Esophagus squamous epithelium (tissue), 5 donors: ENCODE measurements around the gene TEX2. TPM values are rescaled to one million over a fixed set of nuclear protein-coding genes. Genes with fewer than 3 reads are reported as not detected.
"Not testable (repeated sequence)": the region's sequence is repeated elsewhere in the genome, so short reads cannot be mapped to it uniquely, and the experiment has no call there.

Source experiments
- DNase-seq: peaks from one replicate; lab custom pipeline; 2025; lab: John Stamatoyannopoulos, UW
- H3K27ac ChIP-seq, 4 donors: fragments of 200-600 bp; sonication (generic); one replicate each; pipeline ENCODE4 v1.5.1; 2016 to 2019; ENCODE audit warnings: mild to moderate bottlenecking in 1 of 4
- H3K27me3 ChIP-seq, 4 donors: fragments of 200-600 bp; sonication (generic); 1 replicate in 3 of 4; 2 replicates in 1 of 4; pipeline versions ENCODE4 v1.5.1 to v1.6.0; 2017 to 2021; ENCODE audit warnings: antibody characterized with exemption in 1 of 4
- H3K36me3 ChIP-seq, 3 donors: fragments of 200-600 bp; sonication (generic); one replicate each; pipeline ENCODE4 v1.5.1; 2016 to 2019
- H3K4me1 ChIP-seq, 3 donors: fragments of 200-600 bp; sonication (generic); one replicate each; pipeline ENCODE4 v1.5.1; 2017 to 2019
- H3K4me3 ChIP-seq, 4 donors: fragments of 200-600 bp; sonication (generic); 1 replicate in 3 of 4; 2 replicates in 1 of 4; pipeline ENCODE4 v1.5.1; 2016 to 2019; ENCODE audit warnings: mild to moderate bottlenecking in 2 of 4, moderate library complexity in 1 of 4
- H3K9me3 ChIP-seq, 3 donors: fragments of 200-600 bp; sonication (generic); one replicate each; pipeline ENCODE4 v1.5.1; 2016 to 2019
- POLR2A ChIP-seq, 4 donors: fragments of 450-650 bp; IDR thresholded peaks; one replicate each; pipeline ENCODE4 v1.6.1; 2017; ENCODE audit warnings: antibody characterized with exemption in 4 of 4, mild to moderate bottlenecking in 4 of 4, moderate library complexity in 3 of 4
- WGBS, 2 donors: methylation state at CpG; one replicate each; pipeline ENCODE4 v1.1.5; 2018; 5-methylcytosine and 5-hydroxymethylcytosine counted together
- intact Hi-C: fragments of 100-400 bp; cut with DNase I; formaldehyde crosslinking; loops from one replicate; pipeline ENCODE4 v1.15.0; 2022
- total RNA-seq, 4 donors: library from RNA; depleted of rRNA; stranded (reverse); fragments of >200 nt; gene quantifications; one replicate each; pipeline ENCODE4 v1.1.0, GENCODE V29; 2016
- TF ChIP-seq, protein P1 (sequence below), 6 experiments: fragments of 450-650 bp in 4 of 6; fragments of 200-600 bp in 2 of 6; sonication (generic) in 2 of 6; IDR thresholded peaks; one replicate each; pipeline ENCODE4 v1.5.1; 2016 to 2019; ENCODE audit warnings: antibody characterized with exemption in 6 of 6, mild to moderate bottlenecking in 4 of 6, moderate library complexity in 4 of 6
- donor health status: DM: yes; HTN: yes; CAD: no.

TEX2 gene
- total RNA-seq, 4 donors from 2014 or later, result 25.5 to 33.0 (median 29.7) TPM

DNA sequence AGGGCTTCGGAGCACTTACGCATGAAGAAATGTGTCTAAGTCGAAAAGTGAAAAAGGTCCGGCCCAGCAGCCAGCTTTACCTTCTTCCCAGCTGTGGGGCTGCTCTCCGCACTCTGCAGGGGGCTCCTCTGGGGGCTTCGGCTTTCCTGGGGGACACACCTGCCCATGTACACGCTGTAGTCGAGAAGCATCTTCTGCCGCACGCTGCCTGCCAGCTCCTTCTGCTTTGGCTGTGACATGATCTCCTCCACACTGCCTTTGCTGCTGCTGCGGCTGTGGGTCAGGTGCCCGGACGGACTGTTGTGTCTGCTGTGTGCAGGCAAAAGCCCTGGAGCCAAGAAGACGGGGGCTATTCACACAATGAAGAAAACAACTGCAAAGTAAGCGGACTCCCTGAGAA lies 75.0 kb downstream of the TEX2 start:
- intact Hi-C loops, result no loop called here
- peaks cover 0 to 9% (median 4%) of the 10 kb centered on the region in 3 donors for H3K4me1 ChIP-seq
- H3K27ac ChIP-seq, result no peak overlapping the region
- peaks cover 3 to 49% (median 5%) of the 10 kb centered on the region in 3 donors for H3K36me3 ChIP-seq
- no peak overlapping the region for H3K4me3 ChIP-seq
- no peaks in the 10 kb centered on the region for H3K27me3 ChIP-seq
- TF ChIP-seq, protein P1, sequence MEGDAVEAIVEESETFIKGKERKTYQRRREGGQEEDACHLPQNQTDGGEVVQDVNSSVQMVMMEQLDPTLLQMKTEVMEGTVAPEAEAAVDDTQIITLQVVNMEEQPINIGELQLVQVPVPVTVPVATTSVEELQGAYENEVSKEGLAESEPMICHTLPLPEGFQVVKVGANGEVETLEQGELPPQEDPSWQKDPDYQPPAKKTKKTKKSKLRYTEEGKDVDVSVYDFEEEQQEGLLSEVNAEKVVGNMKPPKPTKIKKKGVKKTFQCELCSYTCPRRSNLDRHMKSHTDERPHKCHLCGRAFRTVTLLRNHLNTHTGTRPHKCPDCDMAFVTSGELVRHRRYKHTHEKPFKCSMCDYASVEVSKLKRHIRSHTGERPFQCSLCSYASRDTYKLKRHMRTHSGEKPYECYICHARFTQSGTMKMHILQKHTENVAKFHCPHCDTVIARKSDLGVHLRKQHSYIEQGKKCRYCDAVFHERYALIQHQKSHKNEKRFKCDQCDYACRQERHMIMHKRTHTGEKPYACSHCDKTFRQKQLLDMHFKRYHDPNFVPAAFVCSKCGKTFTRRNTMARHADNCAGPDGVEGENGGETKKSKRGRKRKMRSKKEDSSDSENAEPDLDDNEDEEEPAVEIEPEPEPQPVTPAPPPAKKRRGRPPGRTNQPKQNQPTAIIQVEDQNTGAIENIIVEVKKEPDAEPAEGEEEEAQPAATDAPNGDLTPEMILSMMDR (IDR thresholded peaks at IDR 0.05), result no peak
- TF ChIP-seq POLR2A (IDR thresholded peaks at IDR 0.05), result no peak
- 98 to 100% methylated on average over 6 to 8 of the region's 15 CpGs for WGBS, 2 donors
- DNase-seq, result no peak
- no peaks in the 10 kb centered on the region for H3K9me3 ChIP-seq

DNA sequence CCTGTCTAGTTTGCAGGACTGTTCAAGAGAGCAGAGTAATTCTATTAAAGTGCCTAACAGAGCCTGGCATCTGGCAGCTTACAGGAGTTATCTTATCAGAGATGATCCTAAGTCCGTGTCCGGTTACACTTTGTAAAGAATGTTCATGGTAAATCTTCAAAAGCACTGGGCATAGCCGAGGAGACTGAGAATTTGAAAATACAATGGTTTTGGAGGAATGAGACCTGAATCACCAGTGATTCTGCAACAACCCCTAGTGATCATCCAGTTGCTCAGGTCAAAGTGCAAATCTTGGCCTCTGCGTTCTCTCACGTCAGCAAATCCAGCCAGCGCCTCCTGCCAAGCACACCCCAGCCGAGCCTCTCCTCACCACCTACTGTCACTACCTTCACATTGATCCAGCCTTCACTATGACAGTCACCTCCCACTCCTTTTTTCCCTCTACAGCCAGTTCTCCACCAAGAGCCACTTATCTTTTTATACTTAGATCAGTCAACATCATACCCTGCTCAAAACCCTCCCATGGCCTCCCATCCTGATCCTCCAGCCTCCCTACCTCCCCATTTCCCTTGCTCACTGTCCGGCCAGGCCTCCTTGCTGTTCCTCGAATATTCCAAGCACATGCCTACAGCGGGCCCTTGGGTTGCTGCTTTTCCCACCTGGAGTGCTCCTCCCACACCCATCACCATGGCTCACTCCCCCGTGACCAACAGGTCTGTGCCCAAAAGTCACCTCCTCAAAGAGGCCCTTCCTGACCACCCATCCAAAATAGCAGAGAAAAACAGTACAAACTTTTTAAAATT lies 75.8 kb downstream of the TEX2 start:
- intact Hi-C loops, result no loop called here
- no peak overlapping the region for H3K4me3 ChIP-seq
- 91 to 93% methylated on average over 11 of the region's 11 CpGs for WGBS, 2 donors
- DNase-seq, result no peak
- peaks cover 0 to 9% (median 4%) of the 10 kb centered on the region in 3 donors for H3K4me1 ChIP-seq
- H3K36me3 ChIP-seq, result peaks cover 0 to 41% (median 0%) of the 10 kb centered on the region in 3 donors
- no peaks in the 10 kb centered on the region for H3K9me3 ChIP-seq
- no peaks in the 10 kb centered on the region for H3K27me3 ChIP-seq
- H3K27ac ChIP-seq, result no peak overlapping the region
- TF ChIP-seq POLR2A (IDR thresholded peaks at IDR 0.05), result no peak
- TF ChIP-seq, protein P1 (IDR thresholded peaks at IDR 0.05), result no peak

DNA sequence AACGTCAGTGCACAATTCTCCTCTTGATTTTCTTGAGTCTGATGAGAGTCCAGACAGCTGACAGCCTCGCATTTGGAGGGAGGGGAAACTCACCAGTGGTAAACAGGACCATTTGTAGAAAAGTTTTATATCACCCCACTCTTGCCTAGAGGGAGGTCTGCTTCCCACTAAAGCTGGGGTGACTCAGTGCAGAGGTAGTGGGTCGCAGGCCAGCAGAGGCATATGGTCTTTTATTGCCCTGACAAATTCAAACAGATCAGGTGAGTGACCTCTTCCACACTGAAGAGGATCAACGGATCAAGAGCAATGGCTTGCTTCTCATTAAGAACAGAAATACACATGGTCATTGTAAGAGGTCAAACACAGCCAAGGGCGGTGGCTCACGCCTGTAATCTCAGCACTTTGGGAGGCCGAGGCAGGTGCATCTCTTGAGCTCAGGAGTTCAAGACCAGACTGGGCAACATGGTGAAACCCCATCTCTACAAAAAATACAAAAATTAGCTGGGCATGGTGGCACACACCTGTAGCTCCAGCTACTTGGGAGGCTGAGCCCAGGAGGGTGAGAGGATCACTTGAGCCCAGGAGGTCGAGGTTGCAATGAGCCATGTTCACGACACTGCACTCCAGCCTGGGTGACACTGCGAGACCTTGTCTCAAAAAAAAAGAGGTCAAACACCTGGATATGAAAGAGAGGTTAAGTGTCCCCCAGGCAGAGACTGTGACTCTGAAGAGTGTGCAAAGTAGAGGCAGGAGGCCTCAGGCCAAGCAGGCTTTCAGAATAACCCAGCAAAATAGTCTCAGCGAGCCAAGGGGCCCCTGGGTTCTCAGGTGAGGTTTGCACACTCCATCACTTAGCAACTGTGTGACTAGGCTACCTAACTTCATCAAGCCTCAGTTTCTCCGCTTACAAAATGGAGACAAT lies 76.6 kb downstream of the TEX2 start:
- peaks cover 0 to 35% (median 0%) of the 10 kb centered on the region in 3 donors for H3K36me3 ChIP-seq
- H3K4me3 ChIP-seq, result no peak overlapping the region
- DNase-seq, result no peak
- TF ChIP-seq POLR2A (IDR thresholded peaks at IDR 0.05), result no peak
- TF ChIP-seq, protein P1 (IDR thresholded peaks at IDR 0.05), result no peak
- no peak overlapping the region for H3K27ac ChIP-seq
- H3K27me3 ChIP-seq, result no peaks in the 10 kb centered on the region
- H3K9me3 ChIP-seq, result no peaks in the 10 kb centered on the region
- WGBS, 2 donors, result 93 to 94% methylated on average over 9 to 12 of the region's 12 CpGs
- peaks cover 0 to 9% (median 4%) of the 10 kb centered on the region in 3 donors for H3K4me1 ChIP-seq
- intact Hi-C loops, result no loop called here

DNA sequence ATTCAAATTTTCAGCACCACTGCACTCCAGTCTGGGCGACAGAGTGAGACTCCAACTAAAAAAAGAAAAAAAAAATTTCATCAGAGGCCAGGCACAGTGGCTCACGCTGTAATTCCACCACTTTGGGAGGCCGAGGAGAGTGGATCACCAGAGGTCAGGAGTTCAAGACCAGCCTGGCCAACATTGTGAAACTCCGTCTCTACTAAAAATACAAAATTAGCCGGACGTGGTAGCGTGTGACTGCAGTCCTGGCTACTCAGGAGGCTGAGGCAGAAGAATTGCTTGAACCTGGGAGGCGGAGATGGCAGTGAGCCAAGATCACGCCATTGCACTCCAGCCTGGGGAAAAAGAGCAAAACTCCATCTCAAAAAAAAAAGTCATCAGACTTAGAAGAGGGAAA lies 77.5 kb downstream of the TEX2 start:
- DNase-seq, H3K9me3 ChIP-seq, H3K4me1 ChIP-seq, H3K27ac ChIP-seq, H3K4me3 ChIP-seq, H3K27me3 ChIP-seq, intact Hi-C loops: not testable (repeated sequence)
- 76 to 77% methylated on average over 8 to 9 of the region's 9 CpGs for WGBS, 2 donors
- peaks cover 0 to 35% (median 0%) of the 10 kb centered on the region in 3 donors for H3K36me3 ChIP-seq

DNA sequence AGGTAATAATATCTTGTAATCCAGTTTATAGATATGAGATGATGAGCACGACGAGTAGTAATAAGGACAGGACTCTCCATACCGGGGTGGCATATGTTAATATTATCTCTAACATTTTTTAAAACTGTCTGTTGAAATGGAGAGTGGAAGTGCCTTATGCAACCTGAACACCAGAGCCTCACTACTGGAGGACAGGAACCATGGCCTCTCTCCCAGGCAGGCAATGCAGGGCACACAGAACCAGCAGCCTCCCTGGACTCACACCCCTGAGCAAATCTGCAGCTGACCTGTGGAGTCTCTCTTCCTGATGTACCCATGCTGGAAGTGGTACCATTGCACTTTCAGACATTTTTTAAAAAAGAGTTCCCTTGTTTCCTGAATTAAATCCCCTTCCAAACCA lies 78.0 kb downstream of the TEX2 start:
- intact Hi-C loops, result no loop called here
- no peaks in the 10 kb centered on the region for H3K9me3 ChIP-seq
- no peak overlapping the region for H3K4me3 ChIP-seq
- no peak for DNase-seq
- no peaks in the 10 kb centered on the region for H3K27me3 ChIP-seq
- 84 to 88% methylated on average over 3 of the region's 3 CpGs for WGBS, 2 donors
- TF ChIP-seq, protein P1 (IDR thresholded peaks at IDR 0.05), result no peak
- TF ChIP-seq POLR2A (IDR thresholded peaks at IDR 0.05), result no peak
- H3K27ac ChIP-seq, result no peak overlapping the region
- peaks cover 0 to 35% (median 0%) of the 10 kb centered on the region in 3 donors for H3K36me3 ChIP-seq
- H3K4me1 ChIP-seq, result no peaks in the 10 kb centered on the region
